Measurements from ENCODE around the gene BMP15.

BMP15 gene

DNA sequence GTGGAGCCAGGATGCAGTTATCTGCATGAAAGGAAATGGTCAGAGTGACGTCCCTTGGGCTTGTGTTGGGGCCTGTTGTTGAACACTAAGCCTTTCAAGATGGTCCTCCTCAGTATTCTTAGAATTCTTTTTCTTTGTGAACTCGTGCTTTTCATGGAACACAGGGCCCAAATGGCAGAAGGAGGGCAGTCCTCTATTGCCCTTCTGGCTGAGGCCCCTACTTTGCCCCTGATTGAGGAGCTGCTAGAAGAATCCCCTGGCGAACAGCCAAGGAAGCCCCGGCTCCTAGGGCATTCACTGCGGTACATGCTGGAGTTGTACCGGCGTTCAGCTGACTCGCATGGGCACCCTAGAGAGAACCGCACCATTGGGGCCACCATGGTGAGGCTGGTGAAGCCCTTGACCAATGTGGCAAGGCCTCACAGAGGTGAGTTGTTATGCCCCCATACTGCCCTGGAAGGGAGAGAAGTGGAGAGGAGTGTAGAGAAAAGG, at the start of gene BMP15:
BMP15 (plus strand) TSS at position 51 of the 492 bp plus-strand sequence; CDS start at position 100, 49 bp downstream.
- no peak for DNase-seq

DNA sequence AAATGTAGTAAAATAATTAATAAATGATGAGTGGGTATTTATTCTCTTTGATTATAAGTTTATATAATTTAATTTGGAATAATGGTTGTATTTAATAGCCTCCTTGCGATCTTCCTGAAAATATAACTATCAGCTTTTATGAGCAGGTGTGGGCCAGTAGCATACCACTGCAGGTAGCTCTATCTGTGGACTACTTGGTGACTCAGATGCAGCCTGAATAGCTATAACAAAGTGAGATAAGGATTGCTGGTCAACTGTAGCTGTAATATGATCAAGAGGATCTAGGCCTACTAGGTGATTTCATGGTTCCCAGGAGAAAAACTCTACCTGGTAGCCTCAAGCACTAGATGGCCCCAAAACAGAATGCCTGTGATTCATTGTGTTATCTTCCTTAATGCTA, 47.1 kb upstream of the BMP15 start:
- no peak for DNase-seq

DNA sequence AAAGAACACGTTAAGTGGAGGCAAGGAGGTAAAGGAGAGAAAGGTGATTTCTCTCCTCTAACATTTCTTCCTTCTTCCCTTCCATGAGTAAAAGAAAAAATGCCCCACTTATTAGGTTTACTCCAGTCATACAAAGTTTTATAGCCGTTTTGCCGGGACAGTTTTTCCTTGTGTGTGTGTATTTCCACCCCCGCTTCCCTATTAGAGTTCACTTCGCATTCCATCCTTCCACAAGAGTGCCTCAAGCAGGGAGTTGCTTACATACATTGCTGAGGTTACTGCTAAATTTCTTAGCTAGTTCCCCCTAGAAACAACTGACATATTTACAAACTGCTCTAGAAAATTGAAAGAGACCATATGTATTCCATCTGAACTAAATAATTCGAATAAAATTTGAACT, 45.2 kb upstream of the BMP15 start:
- no peak for DNase-seq

DNA sequence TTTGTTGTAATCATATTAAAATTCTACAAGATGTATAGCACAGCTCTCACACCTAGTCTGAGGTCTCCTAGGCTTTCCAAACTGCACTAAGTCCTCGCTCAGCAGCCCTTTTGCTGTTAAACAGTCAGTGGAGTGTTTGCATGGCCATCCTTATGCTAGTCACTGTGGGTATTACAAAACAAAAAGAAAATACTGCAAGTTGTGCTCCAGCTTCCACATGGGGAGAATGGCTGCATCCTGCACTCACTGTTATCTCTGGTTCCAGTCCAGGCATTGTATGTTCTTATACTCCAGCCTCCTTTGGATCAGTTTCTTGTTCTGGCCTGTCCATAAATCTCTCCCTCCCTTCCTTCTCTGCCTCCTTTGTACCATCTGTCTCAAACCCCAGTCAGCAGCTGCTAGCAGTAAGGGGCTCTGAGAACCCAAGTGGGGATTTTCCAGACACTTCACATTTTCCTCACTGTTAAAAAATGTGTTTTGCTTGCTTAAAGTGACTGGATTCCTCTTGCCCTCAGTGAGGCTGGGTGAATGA, 38.5 kb upstream of the BMP15 start:
- no peak for DNase-seq

DNA sequence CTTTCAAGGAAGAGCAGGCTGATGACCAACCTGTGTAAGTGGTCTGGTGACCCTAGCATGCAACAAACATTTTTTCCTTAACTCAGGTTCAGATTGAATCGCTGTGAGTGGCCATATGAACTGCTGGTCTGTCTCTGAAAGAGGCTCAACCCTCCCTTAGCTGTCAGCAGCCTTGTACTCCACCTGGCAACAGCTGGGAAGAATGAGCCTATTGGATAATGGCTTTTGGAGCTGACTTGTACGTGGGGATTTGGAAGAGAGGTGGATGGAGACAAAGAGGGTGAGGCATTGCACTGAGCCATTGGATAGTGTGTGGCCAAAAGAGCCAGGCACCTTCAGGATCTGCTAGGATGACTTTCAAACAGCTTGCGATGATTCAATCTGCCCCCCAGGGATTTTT, 35.7 kb upstream of the BMP15 start:
- no peak for DNase-seq

DNA sequence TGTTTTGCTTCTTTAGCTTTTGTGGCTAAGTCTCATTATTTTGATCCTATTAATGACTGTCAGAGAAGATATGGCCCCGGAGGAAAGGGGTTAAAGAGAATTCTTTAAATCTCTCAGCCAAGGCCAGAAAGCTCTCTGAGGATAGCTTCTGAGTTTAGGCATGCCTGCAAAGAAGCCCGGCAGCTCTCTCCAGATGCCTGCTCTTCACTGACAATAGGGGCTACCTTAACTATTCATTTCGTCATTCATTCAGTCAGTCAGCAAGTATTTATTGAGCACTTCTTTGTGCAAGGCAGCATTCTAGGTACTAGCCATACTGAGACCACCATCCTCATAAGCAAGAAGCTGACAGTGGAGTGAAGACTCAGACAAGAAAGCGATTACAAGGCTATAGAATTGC, 34.0 kb upstream of the BMP15 start:
- DNase-seq: no peak

DNA sequence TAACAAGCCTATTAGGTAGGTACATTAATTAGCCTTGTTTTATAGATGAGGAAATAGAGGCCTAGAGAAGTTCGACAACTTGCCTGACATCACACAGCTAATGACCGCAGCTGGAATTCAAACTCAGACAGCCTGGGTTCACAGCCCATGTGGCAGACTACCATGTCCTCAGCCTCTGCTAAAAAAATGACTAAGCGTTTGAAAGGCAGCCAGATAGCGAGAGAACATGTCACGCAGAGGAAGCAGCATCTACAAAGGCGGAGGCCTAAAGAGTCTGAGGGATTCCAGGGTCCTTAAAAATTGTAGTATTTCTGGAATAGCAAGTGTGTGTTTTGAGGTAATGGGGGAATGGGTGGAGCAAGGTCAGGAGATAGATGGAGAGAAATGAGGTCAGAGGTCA, 33.2 kb upstream of the BMP15 start:
- no peak for DNase-seq

DNA sequence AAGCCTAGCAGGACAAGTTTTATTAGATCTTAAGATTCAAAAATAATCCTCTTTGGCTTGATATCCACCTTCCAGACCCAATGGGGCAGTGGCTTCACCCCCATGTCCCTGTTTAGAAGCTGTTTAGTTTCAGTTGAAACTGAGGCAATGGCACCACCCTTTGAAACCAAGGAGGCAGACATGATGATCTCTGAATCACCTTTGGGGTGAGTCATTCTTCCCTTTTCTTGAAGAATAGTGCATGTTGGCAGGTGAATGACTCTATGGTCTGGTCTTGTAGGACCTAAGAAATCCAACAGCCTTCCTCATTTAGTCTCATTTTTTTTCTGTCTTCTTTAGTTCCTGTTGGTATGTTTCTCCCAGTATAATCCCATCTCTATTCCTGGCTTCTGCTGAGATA, 29.5 kb upstream of the BMP15 start:
- DNase-seq: no peak

DNA sequence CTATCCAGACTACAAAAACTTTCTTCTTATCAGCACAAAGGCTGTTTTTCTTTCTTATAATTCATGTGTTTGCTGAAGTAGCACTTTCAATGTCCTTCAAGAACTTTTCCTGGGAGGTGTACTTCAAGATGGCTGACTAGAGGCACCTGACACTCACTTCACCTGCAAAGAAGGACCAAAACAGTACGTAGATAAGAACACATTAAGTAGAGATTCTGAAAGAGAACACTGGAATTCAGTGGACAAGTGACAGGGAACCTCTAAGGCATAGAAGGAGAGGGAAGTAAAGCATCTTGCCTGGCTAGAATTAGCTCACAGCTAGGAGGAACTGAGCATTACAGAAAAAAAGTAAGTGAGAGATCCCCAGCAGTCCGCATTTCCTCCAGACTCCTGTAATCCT, 21.7 kb upstream of the BMP15 start:
- no peak for DNase-seq

DNA sequence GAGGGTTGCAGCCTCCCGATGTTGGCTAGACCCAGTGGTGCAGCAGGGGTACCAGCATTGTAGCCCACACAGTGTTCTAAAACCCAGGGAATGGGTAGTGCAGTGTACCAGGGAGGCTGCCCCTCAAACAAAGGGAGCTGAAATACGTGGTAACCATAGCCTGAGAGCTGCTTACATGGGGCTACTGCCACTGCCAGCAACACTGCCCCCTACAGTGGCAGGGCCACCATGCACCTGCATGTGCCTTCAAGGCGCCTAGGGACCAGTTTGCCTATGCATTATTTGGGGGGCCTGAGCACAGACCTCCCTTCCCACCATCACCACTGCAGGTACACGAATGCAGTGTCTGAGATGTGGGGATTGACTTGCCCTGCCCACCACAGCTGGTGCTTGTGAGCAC, 21.0 kb upstream of the BMP15 start:
- no peak for DNase-seq

DNA sequence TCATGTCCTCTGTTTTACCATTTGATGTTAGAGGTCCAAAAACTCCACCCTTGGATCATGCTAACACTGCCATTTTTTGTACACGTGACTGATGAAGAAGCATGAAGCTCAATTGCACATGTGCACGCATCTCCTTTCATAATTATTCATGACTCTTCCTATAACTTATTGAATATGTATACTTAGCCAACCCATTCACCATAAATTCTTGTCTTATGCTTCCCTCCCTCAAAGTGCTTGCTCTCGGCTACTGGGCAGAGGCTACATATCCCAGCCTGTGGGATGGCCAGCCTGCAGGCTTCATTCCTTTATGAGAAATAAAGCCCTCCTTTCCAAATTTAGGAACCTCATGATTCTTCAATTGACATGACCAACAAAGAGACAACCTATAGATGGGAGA, 17.5 kb upstream of the BMP15 start:
- no peak for DNase-seq

DNA sequence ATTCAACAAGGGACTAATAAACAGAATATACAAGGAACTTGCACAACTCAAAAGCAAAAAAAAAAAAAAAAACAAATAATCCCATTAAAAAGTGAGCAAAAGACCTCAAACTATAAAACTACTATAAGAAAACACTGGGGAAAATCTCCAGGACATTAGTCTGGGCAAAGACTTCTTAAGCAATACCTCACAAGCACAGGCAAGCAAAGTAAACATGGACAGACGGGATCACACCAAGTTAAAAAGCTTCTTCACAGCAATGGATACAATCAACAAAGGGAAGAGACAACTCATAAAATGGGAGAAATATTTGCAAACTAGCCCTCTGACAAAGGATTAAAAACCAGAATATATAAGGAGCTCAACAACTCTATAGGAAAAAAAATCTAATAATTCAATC, 17.1 kb upstream of the BMP15 start:
- no peak for DNase-seq

DNA sequence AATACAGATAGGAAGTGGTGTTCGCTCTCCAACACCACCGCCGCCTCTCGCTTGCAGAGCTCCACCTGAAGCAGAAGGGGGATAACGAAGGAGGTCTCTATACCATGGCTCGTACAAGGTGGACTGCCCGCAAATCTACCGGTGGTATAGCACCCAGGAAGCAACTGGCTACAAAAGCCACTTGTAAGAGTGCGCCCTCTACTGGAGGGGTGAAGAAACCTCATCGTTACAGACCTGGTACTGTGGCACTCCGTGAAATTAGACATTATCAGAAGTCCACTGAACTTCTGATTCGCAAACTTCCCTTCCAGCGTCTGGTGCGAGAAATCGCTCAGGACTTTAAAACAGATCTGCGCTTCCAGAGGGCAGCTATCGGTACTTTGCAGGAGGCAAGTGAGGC, 5.2 kb upstream of the BMP15 start:
- no peak for DNase-seq

DNA sequence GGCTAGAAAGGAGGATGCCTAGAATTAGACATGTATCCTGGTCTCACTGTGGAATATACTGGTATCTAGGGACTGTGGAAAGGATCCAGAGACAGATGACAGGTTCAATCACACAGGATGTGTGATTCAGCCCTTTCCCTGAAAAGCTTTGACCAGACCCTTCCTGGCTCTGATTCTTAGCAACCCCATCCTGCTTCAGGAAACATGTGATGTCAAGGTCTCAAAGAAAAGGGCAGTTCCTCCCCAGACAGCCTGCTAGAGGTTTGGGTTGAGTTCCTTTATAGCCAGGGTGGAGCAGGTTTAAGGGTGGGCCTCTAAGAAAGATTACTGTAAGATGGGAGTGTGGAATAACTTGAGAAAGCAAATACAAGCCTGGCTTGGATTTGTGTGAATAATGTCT, 3.0 kb downstream of the BMP15 start:
- no peak for DNase-seq

DNA sequence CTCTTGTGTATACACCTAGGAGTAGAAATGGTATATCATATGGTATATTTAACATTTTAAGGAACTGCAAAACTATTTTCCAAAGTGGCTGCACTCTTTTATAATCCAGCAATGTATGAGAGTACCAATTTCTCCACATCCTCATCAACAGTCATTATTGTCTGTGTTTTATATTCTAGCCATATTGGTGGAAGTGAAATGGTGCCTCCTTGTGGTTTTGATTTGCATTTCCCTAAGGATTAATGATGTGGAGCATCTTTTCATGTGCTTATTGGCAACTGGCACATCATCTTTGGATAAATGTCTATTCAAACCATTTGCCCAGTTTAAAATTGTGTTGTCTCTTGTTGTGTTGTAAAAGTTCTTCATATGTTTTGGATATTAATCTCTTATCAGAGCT, 9.6 kb downstream of the BMP15 start:
- peak; percentile 1 for DNase-seq

DNA sequence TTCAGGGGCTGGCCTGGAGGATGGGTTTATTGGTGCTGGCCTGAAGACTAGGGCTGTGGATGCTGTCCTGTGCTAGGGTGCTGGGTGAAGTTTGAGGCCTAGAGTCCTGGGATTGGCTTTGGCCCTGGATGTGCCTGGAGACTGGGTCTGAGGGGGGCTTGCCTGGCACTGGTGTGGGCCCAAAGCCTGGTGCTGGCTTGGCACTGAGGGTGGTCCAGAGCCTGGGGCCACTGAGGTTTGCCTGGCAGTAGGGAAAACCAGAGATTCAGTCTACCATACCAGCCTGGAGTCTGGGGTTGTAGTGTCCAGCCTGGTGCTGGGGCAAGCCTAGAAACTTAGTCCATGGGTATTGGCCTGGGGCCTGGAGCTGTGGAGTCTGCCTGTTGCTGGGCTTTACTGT, 16.6 kb downstream of the BMP15 start:
- no peak for DNase-seq

DNA sequence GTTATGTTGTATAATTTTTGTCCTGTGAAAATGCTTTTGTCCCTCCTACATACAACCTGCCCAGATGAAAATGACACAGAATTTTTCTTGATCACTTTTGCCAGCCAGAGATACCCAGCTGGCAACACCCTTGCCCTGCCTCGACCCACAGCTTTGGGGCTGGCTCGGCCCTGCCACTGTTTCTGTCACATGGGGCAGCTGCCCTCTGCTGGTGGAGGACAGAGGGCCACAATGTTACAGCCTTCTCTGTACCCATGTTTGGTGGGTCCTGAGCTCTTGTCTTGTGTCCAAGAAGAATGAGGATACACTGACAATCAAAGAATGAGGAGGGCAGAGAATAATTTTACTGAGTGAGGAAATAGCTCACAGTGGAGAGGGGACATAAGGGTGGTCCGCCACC, 31.1 kb downstream of the BMP15 start:
- DNase-seq: no peak

DNA sequence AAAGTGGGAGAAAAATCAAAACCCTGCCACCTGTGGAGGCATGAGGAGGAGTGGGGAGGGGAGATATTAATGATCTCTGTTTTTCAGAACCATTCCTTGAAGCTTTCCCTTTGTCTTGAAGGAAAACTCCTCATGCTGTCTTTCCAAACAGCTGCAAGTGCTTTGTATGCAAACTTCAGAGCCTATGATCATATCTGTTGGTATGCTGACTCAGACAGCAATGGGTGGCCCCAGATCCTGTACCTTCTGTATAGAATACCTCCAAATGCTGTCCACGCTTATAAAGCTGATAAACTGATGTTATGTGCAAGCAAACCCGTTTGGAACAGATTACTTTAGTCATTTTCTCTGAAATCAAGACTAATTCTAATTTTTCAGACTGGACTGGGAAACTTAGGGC, 31.9 kb downstream of the BMP15 start:
- DNase-seq: no peak

DNA sequence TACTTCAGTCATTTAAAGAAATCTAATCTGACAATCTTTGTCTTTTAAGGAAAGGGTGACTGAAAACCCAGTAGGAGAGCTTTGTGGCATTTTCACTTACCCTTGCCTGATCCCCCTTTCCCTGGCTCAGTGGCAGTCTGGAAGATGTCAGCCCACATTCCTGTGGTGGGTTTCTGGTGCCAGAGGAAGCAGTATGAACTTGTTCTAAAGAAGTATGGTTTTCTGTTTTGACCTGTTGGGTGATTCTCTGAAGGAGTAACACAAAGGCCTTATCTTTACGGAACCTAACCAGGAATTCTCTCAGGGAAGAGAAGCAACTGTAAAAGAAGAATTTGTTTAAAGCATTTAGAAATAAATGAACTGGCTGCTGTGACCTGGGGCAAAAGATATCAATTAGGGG, 41.9 kb downstream of the BMP15 start:
- no peak for DNase-seq

DNA sequence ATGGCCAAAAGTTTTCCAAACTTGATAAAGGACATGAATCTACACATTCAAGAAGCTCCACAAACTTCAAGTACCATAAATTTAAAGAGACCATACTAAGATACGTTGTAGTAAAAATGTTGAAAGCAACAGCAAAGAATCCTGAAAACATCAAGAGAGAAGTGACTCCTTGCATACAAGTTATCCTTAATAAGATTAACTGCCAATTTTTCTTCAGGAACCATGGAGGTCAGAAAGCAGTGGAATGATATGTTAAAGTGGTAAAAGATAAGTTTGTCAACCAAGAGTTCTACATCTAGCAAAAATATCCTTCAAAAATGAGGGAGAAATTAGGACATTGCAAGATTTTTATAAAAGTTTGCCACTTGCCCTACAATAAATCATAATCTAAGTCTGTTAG, 43.3 kb downstream of the BMP15 start:
- DNase-seq: no peak

DNA sequence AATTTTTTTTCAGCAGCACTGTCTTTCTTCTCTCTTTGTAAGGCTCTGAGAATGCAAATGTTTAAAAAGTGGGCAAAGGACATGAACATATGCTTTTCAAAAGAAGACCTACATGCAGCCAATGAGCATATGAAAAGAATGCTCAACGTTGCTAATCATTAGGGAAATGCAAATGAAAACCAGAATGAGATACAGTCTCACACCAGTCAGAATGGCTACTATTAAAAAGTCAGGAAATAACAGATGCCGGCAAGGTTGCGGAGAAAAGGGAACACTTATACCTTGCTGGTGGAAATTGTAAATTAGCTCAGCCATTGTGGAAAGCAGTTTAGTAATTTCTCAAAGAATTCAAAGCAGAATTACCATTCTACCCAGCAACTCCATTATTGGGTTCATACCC, 51.6 kb downstream of the BMP15 start:
- no peak for DNase-seq

DNA sequence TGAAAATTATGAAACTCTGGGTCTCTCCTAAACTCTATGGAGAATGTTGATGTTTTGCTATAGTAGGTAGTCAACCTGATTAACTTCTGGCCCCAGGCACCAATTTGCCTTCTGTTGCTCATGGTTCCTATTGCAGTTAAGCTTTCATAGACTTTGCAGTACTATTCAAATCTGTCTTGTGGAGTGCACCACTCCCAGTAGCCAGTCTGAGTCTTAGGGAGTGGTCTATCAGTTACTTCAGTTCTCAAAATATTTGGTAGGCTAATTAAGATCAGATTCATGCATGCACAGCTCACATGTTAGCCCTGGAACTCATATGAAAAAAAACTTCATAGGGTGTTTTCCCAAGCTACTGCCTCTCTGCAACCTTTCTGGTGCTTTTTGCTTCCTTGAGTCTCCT, 53.3 kb downstream of the BMP15 start:
- no peak for DNase-seq

Data from NCI-H2227 treated with DMSO at 0.1 percent for 48 hours (cell line).